IMR-90 (cell line): Measurements from ENCODE around the gene CNTFR. TPM values are rescaled to one million over a fixed set of nuclear protein-coding genes. Genes with fewer than 3 reads are reported as not detected.

Experiments
- ATAC-seq: fragments of 200-7000 bp; cut with Tn5 transposase; 2 replicates; pipeline ENCODE4 v1.9.1; 2020; ENCODE audit warnings: low read depth, mild to moderate bottlenecking, moderate library complexity
- BruUV-seq: library from RNA; stranded (reverse); fragments of 400-500 nt; replicated peaks from 2 replicates; lab custom pipeline; 2021; lab: Mats Ljungman, UMichigan
- CTCF ChIA-PET: fragments of 300-600 bp; formaldehyde crosslinking; extraction: SDS; loops from one replicate; lab custom pipeline; 2021; ENCODE audit warnings: antibody characterized with exemption; lab: Yijun Ruan, JAX
- POLR2A ChIA-PET: fragments of 300-600 bp; sonication (Branson Sonifier 250); formaldehyde crosslinking; loops from one replicate; lab custom pipeline; 2022; ENCODE audit warnings: antibody characterized with exemption; ENCODE audit not compliant: unreplicated experiment; lab: Charles Lee
- DNase-seq: peaks from one replicate; pipeline ENCODE4 v3.0.0; 2013
- H2AFZ ChIP-seq: replicated peaks from 2 replicates; pipeline ENCODE3; 2013; ENCODE audit warnings: low read length, mild to moderate bottlenecking; ENCODE audit not compliant: poor library complexity
- H2AK5ac ChIP-seq: 2 replicates; pipeline ENCODE4 v1.6.1; 2013; ENCODE audit warnings: low read depth, low read length, inconsistent platforms
- H2AK9ac ChIP-seq: replicated peaks from 2 replicates; pipeline ENCODE3; 2013; ENCODE audit warnings: mild to moderate bottlenecking, low read depth, low read length, moderate library complexity; ENCODE audit not compliant: poor library complexity
- H2BK120ac ChIP-seq: 2 replicates; pipeline ENCODE4 v1.6.1; 2013; ENCODE audit warnings: low read depth, low read length, inconsistent platforms
- H2BK15ac ChIP-seq: 3 replicates; pipeline ENCODE4 v1.6.1; 2013; ENCODE audit warnings: low read depth, low read length, inconsistent platforms
- H2BK20ac ChIP-seq: 2 replicates; pipeline ENCODE4 v1.6.1; 2013; ENCODE audit warnings: low read depth, mild to moderate bottlenecking, inconsistent platforms, low read length, moderate library complexity
- H2BK5ac ChIP-seq: 2 replicates; pipeline ENCODE4 v1.6.1; 2013; ENCODE audit warnings: mild to moderate bottlenecking, low read depth, low read length, inconsistent platforms; ENCODE audit not compliant: poor library complexity, severe bottlenecking
- H3K14ac ChIP-seq: replicated peaks from 2 replicates; pipeline ENCODE4 v1.6.1; 2013; ENCODE audit warnings: low read depth, low read length, inconsistent platforms
- H3K18ac ChIP-seq: 2 replicates; pipeline ENCODE4 v1.6.1; 2013; ENCODE audit warnings: low read depth, low read length, control low read depth
- H3K23ac ChIP-seq: 2 replicates; pipeline ENCODE4 v1.6.1; 2013; ENCODE audit warnings: low read depth, low read length, inconsistent platforms
- H3K27ac ChIP-seq: 2 replicates; pipeline ENCODE4 v1.5.1; 2013; ENCODE audit warnings: mild to moderate bottlenecking, control low read depth, low read length; ENCODE audit not compliant: insufficient read depth
- H3K27me3 ChIP-seq: 2 replicates; pipeline ENCODE4 v1.6.1; 2013; ENCODE audit warnings: low read length; ENCODE audit not compliant: control insufficient read depth, insufficient read depth
- H3K36me3 ChIP-seq: 2 replicates; pipeline ENCODE4 v1.6.1; 2013; ENCODE audit warnings: low read length, mixed read lengths; ENCODE audit not compliant: control insufficient read depth, insufficient read depth
- H3K4ac ChIP-seq: 2 replicates; pipeline ENCODE4 v1.6.1; 2013; ENCODE audit warnings: low read depth, low read length, inconsistent platforms
- H3K4me1 ChIP-seq: 2 replicates; pipeline ENCODE4 v1.6.1; 2013; ENCODE audit warnings: low read length, mixed read lengths; ENCODE audit not compliant: control insufficient read depth, insufficient read depth
- H3K4me2 ChIP-seq: 2 replicates; pipeline ENCODE4 v1.6.1; 2013; ENCODE audit warnings: low read depth, mild to moderate bottlenecking, control low read depth, low read length, moderate library complexity
- H3K4me3 ChIP-seq: 2 replicates; pipeline ENCODE4 v1.5.1; 2013; ENCODE audit warnings: low read depth, mild to moderate bottlenecking, control low read depth, low read length, moderate library complexity; ENCODE audit not compliant: insufficient read depth
- H3K56ac ChIP-seq: 2 replicates; pipeline ENCODE4 v1.6.1; 2013; ENCODE audit warnings: low read length, inconsistent platforms; ENCODE audit not compliant: insufficient read depth; ENCODE audit errors: extremely low read depth
- H3K79me1 ChIP-seq, 2 experiments: 2 replicates each; pipeline ENCODE4 v1.6.1; 2013; ENCODE audit warnings: low read length in 2 of 2, inconsistent platforms in 1 of 2, low read depth in 1 of 2
- H3K9ac ChIP-seq: 2 replicates; pipeline ENCODE4 v1.6.1; 2013; ENCODE audit warnings: low read depth, low read length, control low read depth
- H3K9me1 ChIP-seq: 2 replicates; pipeline ENCODE4 v1.6.1; 2013; ENCODE audit warnings: low read length, inconsistent platforms; ENCODE audit not compliant: insufficient read depth
- H3K9me3 ChIP-seq: 2 replicates; pipeline ENCODE4 v1.6.1; 2013; ENCODE audit warnings: low read length; ENCODE audit not compliant: control insufficient read depth, insufficient read depth
- H4K20me1 ChIP-seq: 2 replicates; pipeline ENCODE4 v1.6.1; 2013; ENCODE audit warnings: low read length, inconsistent platforms; ENCODE audit not compliant: insufficient read depth
- H4K5ac ChIP-seq: 2 replicates; pipeline ENCODE4 v1.6.1; 2013; ENCODE audit warnings: mild to moderate bottlenecking, low read depth, low read length, control low read depth
- H4K8ac ChIP-seq, 2 experiments: 2 replicates each; pipeline ENCODE4 v1.6.1; 2013; ENCODE audit warnings: low read depth in 2 of 2, low read length in 2 of 2, control low read depth in 1 of 2, inconsistent platforms in 1 of 2
- H4K91ac ChIP-seq: 2 replicates; pipeline ENCODE4 v1.6.1; 2013; ENCODE audit warnings: low read depth, low read length, inconsistent platforms; ENCODE audit not compliant: insufficient read depth
- CEBPB ChIP-seq: IDR thresholded peaks from 2 replicates; pipeline ENCODE4 v1.6.1; 2012; ENCODE audit warnings: low read depth, low read length, improper control_type of control experiment
- MAFK ChIP-seq: IDR thresholded peaks from 2 replicates; pipeline ENCODE4 v1.6.1; 2012; ENCODE audit warnings: low read depth, low read length, improper control_type of control experiment
- RAD21 ChIP-seq: IDR thresholded peaks from 2 replicates; pipeline ENCODE4 v1.6.1; 2012; ENCODE audit warnings: low read length, improper control_type of control experiment
- RCOR1 ChIP-seq: IDR thresholded peaks from 2 replicates; pipeline ENCODE4 v1.6.1; 2012; ENCODE audit warnings: mild to moderate bottlenecking, low read length, improper control_type of control experiment; ENCODE audit not compliant: insufficient replicate concordance
- RFX5 ChIP-seq: IDR thresholded peaks from 2 replicates; pipeline ENCODE4 v1.8.0; 2012; ENCODE audit warnings: low read depth, mild to moderate bottlenecking, low read length, moderate library complexity
- USF2 ChIP-seq: fragments of 150-350 bp; IDR thresholded peaks from 2 replicates; pipeline ENCODE4 v1.6.1; 2017; ENCODE audit warnings: mild to moderate bottlenecking, antibody characterized with exemption, low read length, low read depth
- WGBS, 2 experiments: methylation state at CpG; one replicate each; pipeline versions ENCODE4 v1.1.5 to v1.1.7; 2013; ENCODE audit warnings: missing lambda C conversion rate in 2 of 2; ENCODE audit not compliant: insufficient read length in 1 of 2; ENCODE audit errors: extremely low coverage in 2 of 2; 5-methylcytosine and 5-hydroxymethylcytosine counted together
- dilution Hi-C: fragments of 300-500 bp; cut with HindIII; formaldehyde crosslinking; loops from one replicate; pipeline ENCODE4 v1.14.3; 2018; ENCODE audit warnings: low sequenced_read_pairs; ENCODE audit not compliant: unreplicated experiment
- in situ Hi-C: fragments of 300-500 bp; cut with MboI; formaldehyde crosslinking; loops from 3 replicates; pipeline ENCODE4 v1.14.3; 2019; ENCODE audit warnings: low sequenced_read_pairs, inconsistent platforms, mixed read lengths
- intact Hi-C: fragments of 100-400 bp; cut with micrococcal nuclease; formaldehyde crosslinking; loops from 2 replicates; pipeline ENCODE4 v1.10.0; 2022
- polyA plus RNA-seq, 3 experiments: library from polyadenylated mRNA; depleted of rRNA; stranded (reverse); fragments of >200 nt; gene quantifications; 2 replicates each; pipeline ENCODE4 v1.2.3, GENCODE V29; 2012; ENCODE audit warnings: low replicate concordance in 1 of 3
- total RNA-seq: library from RNA; depleted of rRNA; stranded (reverse); fragments of >200 nt; gene quantifications from 2 replicates; pipeline ENCODE4 v1.2.3, GENCODE V29; 2012

CNTFR gene
- total and polyA plus RNA-seq, 2 of the 4 experiments (the other 2 are of a cell fraction), result not detected

- Histone ChIP-seq H2AK9ac (no peak overlapping the region), H4K5ac (no peak overlapping the region)
- in situ Hi-C loops, result loop anchor here (10.0 kb wide), 1 partner anchor 172 kb away; no protein-coding TSS in a partner anchor
Measured at GRCh38 chr9:34606905-34607304, 17.4 kb upstream of the CNTFR start.

More at GRCh38 chr9:34606905-34607304, 17.4 kb upstream of the CNTFR start:
- no peak overlapping the region for H4K8ac ChIP-seq
- no peak for ATAC-seq
- ChIA-PET CTCF (no interaction called here), POLR2A (no interaction called here)
- no peak overlapping the region for H3K27ac ChIP-seq
- 100% methylated on average over 1 of the region's 3 CpGs; no CpG with 5 or more reads in 1 of the 2 experiments for WGBS, 2 experiments
- no peaks in the 10 kb centered on the region for H3K9me3 ChIP-seq
- no peak overlapping the region for H3K56ac ChIP-seq
- H3K36me3 ChIP-seq, result peaks cover 3% of the 10 kb centered on the region; the same call in 1 of the 2 replicates
- peaks cover 5% of the 10 kb centered on the region; the same call in 1 of the 2 replicates for H4K20me1 ChIP-seq
- no peak overlapping the region for H3K14ac ChIP-seq
- intact Hi-C loops, result no loop called here
- no peak overlapping the region for H2BK120ac ChIP-seq
- H2AFZ ChIP-seq, result no peak overlapping the region
- TF ChIP-seq RCOR1 (no peak), USF2 (no peak), RAD21 (no peak), CEBPB (no peak), MAFK (no peak), RFX5 (no peak)
- H3K4me3 ChIP-seq, result no peak overlapping the region
- no peak overlapping the region for H2BK20ac ChIP-seq
- no peak overlapping the region for H3K18ac ChIP-seq
- H3K4me2 ChIP-seq, result no peak overlapping the region
- no TSS peak for BruUV-seq
- no peak overlapping the region for H2BK5ac ChIP-seq
- peaks cover 12% of the 10 kb centered on the region for H3K9me1 ChIP-seq
- H4K91ac ChIP-seq, result no peak overlapping the region
- peaks cover 25% of the 10 kb centered on the region for H3K27me3 ChIP-seq
- peaks cover 6% of the 10 kb centered on the region; the same call in 1 of the 2 replicates for H3K4me1 ChIP-seq
- no peak overlapping the region for H2AK5ac ChIP-seq
- DNase-seq, result no peak
- H3K23ac ChIP-seq, result no peak overlapping the region
- H2BK15ac ChIP-seq, result no peak overlapping the region
- H3K9ac ChIP-seq, result no peak overlapping the region
- H3K4ac ChIP-seq, result no peak overlapping the region
- dilution Hi-C loops, result no loop called here
- peaks cover 8 to 15% of the 10 kb centered on the region in 2 experiments; a peak in 3 of 4 replicates for H3K79me1 ChIP-seq
